ENCODE results near the gene SEPTIN14. TPM values are rescaled to one million over a fixed set of nuclear protein-coding genes. Genes with fewer than 3 reads are reported as not detected.
"Not testable (repeated sequence)": the region's sequence is repeated elsewhere in the genome, so short reads cannot be mapped to it uniquely, and the experiment has no call there.

The SEPTIN14 gene
- total RNA-seq, 1 donor from 2014 or later: not detected

DNA sequence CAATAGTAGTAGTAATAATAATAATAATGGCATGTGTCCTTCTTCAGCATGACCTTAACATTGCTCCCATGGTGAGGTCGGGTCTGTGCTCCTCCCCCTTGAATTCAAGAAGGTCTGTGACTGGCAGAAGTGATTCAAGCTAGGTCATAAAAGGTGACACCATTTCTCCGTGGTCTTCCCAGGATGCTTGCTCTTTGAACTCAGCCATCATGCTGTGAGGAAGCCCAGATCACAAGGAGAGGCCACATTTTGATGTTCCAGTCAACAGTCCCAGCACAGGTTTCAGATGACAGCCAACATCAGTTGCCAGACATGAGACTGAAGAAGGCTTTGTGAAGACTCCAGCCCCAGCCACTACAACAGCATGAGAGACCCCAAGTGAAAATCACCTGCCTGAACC, 83.9 kb downstream of the SEPTIN14 start:
- H3K4me3 ChIP-seq: no peak overlapping the region
- no peak for DNase-seq (ENCODE audit: low spot score in 2 of 2)
- no peaks in the 10 kb centered on the region for H3K4me1 ChIP-seq
- intact Hi-C loops (cut with DNase I): no loop called here
- no peak for TF ChIP-seq CTCF (IDR thresholded peaks at IDR 0.05)
- no peaks in the 10 kb centered on the region for H3K36me3 ChIP-seq
- H3K9me3 ChIP-seq: no peaks in the 10 kb centered on the region
- H3K27me3 ChIP-seq: no peaks in the 10 kb centered on the region
- no peak overlapping the region for H3K27ac ChIP-seq

DNA sequence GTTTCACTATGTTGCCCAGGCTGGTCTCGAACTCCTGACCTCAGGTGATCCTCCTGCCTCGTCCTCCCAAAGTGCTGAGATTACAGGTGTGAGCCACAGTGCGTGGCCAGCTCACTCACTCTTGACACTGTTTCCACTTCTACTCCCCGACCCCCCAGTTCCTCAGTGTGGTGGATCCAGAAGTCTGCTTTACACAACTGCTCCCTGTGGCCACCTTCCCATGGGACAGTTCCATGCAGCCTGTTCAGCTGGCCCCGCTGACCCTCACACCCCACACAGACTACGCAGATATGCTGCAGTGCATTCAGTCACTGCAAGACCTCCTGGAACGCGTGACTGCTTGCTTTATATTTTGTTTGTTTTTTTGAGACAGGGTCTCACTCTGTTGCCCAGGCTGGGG, 86.4 kb downstream of the SEPTIN14 start:
- H3K9me3 ChIP-seq: no peaks in the 10 kb centered on the region
- DNase-seq (ENCODE audit: low spot score in 2 of 2): no peak
- H3K36me3 ChIP-seq: no peaks in the 10 kb centered on the region
- no peak overlapping the region for H3K27ac ChIP-seq
- no peak for TF ChIP-seq CTCF (IDR thresholded peaks at IDR 0.05)
- intact Hi-C loops (cut with DNase I): no loop called here
- H3K27me3 ChIP-seq: no peaks in the 10 kb centered on the region
- H3K4me3 ChIP-seq: no peak overlapping the region
- no peaks in the 10 kb centered on the region for H3K4me1 ChIP-seq

GRCh38 chr7:55775051-55775420, 87.5 kb downstream of the SEPTIN14 start:
- no peak overlapping the region for H3K4me3 ChIP-seq
- no peaks in the 10 kb centered on the region for H3K36me3 ChIP-seq
- no peaks in the 10 kb centered on the region for H3K4me1 ChIP-seq
- no peak for DNase-seq (ENCODE audit: low spot score in 2 of 2)
- TF ChIP-seq CTCF (IDR thresholded peaks at IDR 0.05): no peak
- H3K27me3 ChIP-seq: no peaks in the 10 kb centered on the region
- H3K27ac ChIP-seq: no peak overlapping the region
- H3K9me3 ChIP-seq: no peaks in the 10 kb centered on the region
- intact Hi-C loops (cut with DNase I): no loop called here

GRCh38 chr7:55774327-55775050, 88.1 kb downstream of the SEPTIN14 start:
- Histone ChIP-seq H3K36me3 (no peaks in the 10 kb centered on the region), H3K4me1 (no peaks in the 10 kb centered on the region), H3K9me3 (no peaks in the 10 kb centered on the region), H3K27ac (no peak overlapping the region), H3K4me3 (no peak overlapping the region), H3K27me3 (no peaks in the 10 kb centered on the region)
- no peak for DNase-seq (ENCODE audit: low spot score in 2 of 2)
- intact Hi-C loops (cut with DNase I): no loop called here
- TF ChIP-seq CTCF (IDR thresholded peaks at IDR 0.05): no peak

DNA sequence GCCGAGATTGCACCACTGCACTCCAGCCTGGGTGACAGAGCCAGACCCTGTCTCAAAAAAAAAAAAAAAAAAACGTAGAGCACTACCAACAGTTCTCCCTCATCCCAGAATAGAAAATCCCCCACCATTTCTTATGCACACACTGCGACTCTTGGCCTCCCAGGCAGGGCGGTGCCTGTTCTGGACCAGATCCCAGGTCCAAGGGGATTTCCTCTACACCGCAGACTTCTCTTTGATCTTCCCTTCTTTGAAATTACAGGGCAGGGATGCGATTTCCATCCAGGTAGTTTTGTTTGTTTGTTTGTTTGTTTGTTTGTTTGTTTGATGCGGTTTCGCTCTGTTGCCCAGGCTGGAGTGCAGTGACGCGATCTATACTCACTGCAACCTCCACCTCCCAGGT, 91.8 kb downstream of the SEPTIN14 start:
- Histone ChIP-seq H3K27ac (no peak overlapping the region), H3K36me3 (no peaks in the 10 kb centered on the region), H3K4me1 (no peaks in the 10 kb centered on the region), H3K9me3 (no peaks in the 10 kb centered on the region), H3K27me3 (no peaks in the 10 kb centered on the region), H3K4me3 (no peak overlapping the region)
- DNase-seq (ENCODE audit: low spot score in 2 of 2): no peak
- intact Hi-C loops (cut with DNase I): no loop called here
- no peak for TF ChIP-seq CTCF (IDR thresholded peaks at IDR 0.05)

- not testable (repeated sequence) for H3K4me1 ChIP-seq; DNase-seq (ENCODE audit: low spot score in 2 of 2); H3K9me3 ChIP-seq; H3K36me3 ChIP-seq; H3K27me3 ChIP-seq; H3K27ac ChIP-seq; H3K4me3 ChIP-seq
- intact Hi-C loops (cut with DNase I): loop anchor here (10.0 kb wide), 1 partner anchor 881 kb away; no protein-coding TSS in a partner anchor
Measured at GRCh38 chr7:55753274-55753862, 109.2 kb downstream of the SEPTIN14 start.

GRCh38 chr7:55744706-55745105, 117.8 kb downstream of the SEPTIN14 start:
- H3K27ac ChIP-seq; DNase-seq (ENCODE audit: low spot score in 2 of 2); H3K36me3 ChIP-seq; H3K4me1 ChIP-seq; intact Hi-C loops (cut with DNase I); H3K4me3 ChIP-seq; H3K27me3 ChIP-seq; H3K9me3 ChIP-seq: not testable (repeated sequence)
